HG03432 (cell line): ENCODE results near the gene NSMF.
A peak's percentile ranks its signal among the peaks of the same experiment; 100 is the strongest.
"Not testable (repeated sequence)": the region's sequence is repeated elsewhere in the genome, so short reads cannot be mapped to it uniquely, and the experiment has no call there.

Source experiments
- ATAC-seq: cut with Tn5 transposase; IDR thresholded peaks from one replicate; pipeline ENCODE4 v1.9.1; 2021; ENCODE audit warnings: mild to moderate bottlenecking, moderate library complexity; ENCODE audit not compliant: unreplicated experiment

The NSMF gene

GRCh38 chr9:137416563-137417151 is 42.5 kb downstream of the NSMF start:
- ATAC-seq = no peak

GRCh38 chr9:137416006-137416562 is 43.0 kb downstream of the NSMF start:
- no peak for ATAC-seq

- ATAC-seq = no peak
Measured at GRCh38 chr9:137415451-137415850, 43.7 kb downstream of the NSMF start.

GRCh38 chr9:137412431-137412830 is 46.7 kb downstream of the NSMF start:
- ATAC-seq = no peak

GRCh38 chr9:137411645-137412380 is 47.3 kb downstream of the NSMF start:
- ATAC-seq = peak; percentile 42

- no peak for ATAC-seq
Measured at GRCh38 chr9:137411260-137411644, 47.9 kb downstream of the NSMF start.

- no peak for ATAC-seq
Measured at GRCh38 chr9:137410891-137411249, 48.3 kb downstream of the NSMF start.

- not testable (repeated sequence) for ATAC-seq
Measured at GRCh38 chr9:137410236-137410890, 48.8 kb downstream of the NSMF start.

GRCh38 chr9:137409515-137409914 is 49.6 kb downstream of the NSMF start:
- ATAC-seq = no peak

GRCh38 chr9:137408651-137409405 is 50.3 kb downstream of the NSMF start:
- no peak for ATAC-seq

GRCh38 chr9:137407590-137408300 is 51.4 kb downstream of the NSMF start:
- no peak for ATAC-seq

- peak; percentile 49 for ATAC-seq
Measured at GRCh38 chr9:137406876-137407589, 52.1 kb downstream of the NSMF start.

GRCh38 chr9:137406085-137406760 is 52.9 kb downstream of the NSMF start:
- ATAC-seq = no peak

GRCh38 chr9:137405677-137406081 is 53.5 kb downstream of the NSMF start:
- ATAC-seq = no peak

- ATAC-seq = no peak
Measured at GRCh38 chr9:137404961-137405567, 54.1 kb downstream of the NSMF start.

- no peak for ATAC-seq
Measured at GRCh38 chr9:137403269-137403668, 55.9 kb downstream of the NSMF start.

- ATAC-seq = no peak
Measured at GRCh38 chr9:137402746-137403145, 56.4 kb downstream of the NSMF start.

- no peak for ATAC-seq
Measured at GRCh38 chr9:137398561-137399468, 60.3 kb downstream of the NSMF start.
